Measurements from ENCODE around the gene RAB11FIP4. TPM values are rescaled to one million over a fixed set of nuclear protein-coding genes. Genes with fewer than 3 reads are reported as not detected.

Gene RAB11FIP4
- total and polyA plus RNA-seq, 10 of the 15 experiments (the other 5 are each of a cell fraction or from before 2014, with no cell fraction given): 1.4 to 27.0 (median 17.6) TPM

GRCh38 chr17:31388770-31389656, 2.5 kb upstream of the RAB11FIP4 start:
- no peak overlapping the region for H2AFZ ChIP-seq (ENCODE audit: control insufficient read depth, low read depth, low read length)
- no peaks in the 10 kb centered on the region for H3K36me3 ChIP-seq (ENCODE audit: control insufficient read depth in 2 of 2, insufficient read depth in 2 of 2, low read length in 1 of 2)
- SMC1A ChIA-PET (ENCODE audit: uncharacterized antibody, unreplicated experiment): interaction anchor here (0.6 to 1.2 kb wide), 9 partner anchors 16 to 495 kb away, joined by 3 to 4 read pairs (median 3); no protein-coding TSS in a partner anchor
- peaks cover 12% of the 10 kb centered on the region in 2 experiments for H3K27me3 ChIP-seq (replicated peaks in 1 of 2; ENCODE audit: control insufficient read depth in 2 of 2, insufficient read depth in 2 of 2, low read length in 1 of 2)
- peak; percentile 85 for ATAC-seq
- POLR2A ChIA-PET: no interaction called here
- H3K9ac ChIP-seq (ENCODE audit: control insufficient read depth, insufficient read depth, low read length): no peak overlapping the region
- DNase-seq (ENCODE audit: low read depth, low spot score): no peak
- no peak for FAIRE-seq
- in situ Hi-C loops (cut with MboI): loop anchor here (5.0 kb wide), 1 partner anchor 138 kb away; no protein-coding TSS in a partner anchor
- no peaks in the 10 kb centered on the region for H3K79me2 ChIP-seq (ENCODE audit: control insufficient read depth, insufficient read depth, low read length)
- TF ChIP-seq RAD21 (IDR thresholded peaks at IDR 0.05; ENCODE audit: insufficient read depth, low read depth, low read length): peak; percentile 58
- TF ChIP-seq ZBED1 (IDR thresholded peaks at IDR 0.05; ENCODE audit: borderline replicate concordance): no peak
- TF ChIP-seq RAD51 (IDR thresholded peaks at IDR 0.05): no peak
- no peak for TF ChIP-seq NR2C1 (IDR thresholded peaks at IDR 0.05)
- no peak for TF ChIP-seq SMAD1 (IDR thresholded peaks at IDR 0.05; ENCODE audit: low read depth, partially characterized antibody)
- TF ChIP-seq SMC3 (IDR thresholded peaks at IDR 0.05; ENCODE audit: borderline replicate concordance, low read length): peak; percentile 71
- peak; percentile 67; the same call in 1 of the 2 replicates for TF ChIP-seq YY1 (IDR thresholded peaks at IDR 0.05; ENCODE audit: low read depth, low read length)
- TF ChIP-seq KDM1A (IDR thresholded peaks at IDR 0.05; ENCODE audit: borderline replicate concordance): no peak
- peak; percentile 57 to 88 (median 71) for TF ChIP-seq CTCF (IDR thresholded peaks at IDR 0.05 in 2 of 3, conservative IDR thresholded peaks at IDR 0.05 in 1 of 3; ENCODE audit: control insufficient read depth in 2 of 3, extremely low read depth in 1 of 3, insufficient read depth in 1 of 3, low read depth in 3 of 3, low read length in 3 of 3)
- BruUV-seq (replicated peaks): no TSS peak
- no peak overlapping the region for H3K27ac ChIP-seq (ENCODE audit: control insufficient read depth, insufficient read depth)
- no peaks in the 10 kb centered on the region for H3K9me3 ChIP-seq (replicated peaks; ENCODE audit: control insufficient read depth, insufficient read depth, low read length)
- no peak overlapping the region for H3K4me3 ChIP-seq
- no peak overlapping the region for H3K4me2 ChIP-seq (ENCODE audit: control insufficient read depth, insufficient read depth)
- WGBS (ENCODE audit: insufficient coverage, insufficient replicate concordance, low lambda C conversion rate, missing lambda C conversion rate): 29% methylated on average over 18 of the region's 18 CpGs
- CTCF ChIA-PET: interaction anchor here (0.6 to 2.1 kb wide), 22 partner anchors 10 to 512 kb away, joined by 3 to 13 read pairs (median 4); partner anchors contain the start of gene UTP6
- no peaks in the 10 kb centered on the region; the same call in 1 of the 2 replicates for H4K20me1 ChIP-seq (ENCODE audit: control insufficient read depth, insufficient read depth)
- H3K4me1 ChIP-seq (ENCODE audit: control insufficient read depth, insufficient read depth, low read length): no peaks in the 10 kb centered on the region
- RAD21 ChIA-PET (ENCODE audit: unreplicated experiment): interaction anchor here (0.6 to 1.6 kb wide), 4 partner anchors 15 to 136 kb away, joined by 4 to 6 read pairs (median 4); no protein-coding TSS in a partner anchor
- intact Hi-C loops (cut with micrococcal nuclease; ENCODE audit: unreplicated experiment): loop anchor here (1.0 to 5.0 kb wide), 3 partner anchors 48 to 453 kb away; no protein-coding TSS in a partner anchor
